GM18873 (cell line): Measurements from ENCODE around the gene SELENOV.

Source experiments
- ATAC-seq: cut with Tn5 transposase; IDR thresholded peaks from one replicate; pipeline ENCODE4 v1.9.1; 2021; ENCODE audit warnings: mild to moderate bottlenecking, moderate library complexity, moderate number of reproducible peaks; ENCODE audit not compliant: unreplicated experiment, low FRiP score

SELENOV gene

DNA sequence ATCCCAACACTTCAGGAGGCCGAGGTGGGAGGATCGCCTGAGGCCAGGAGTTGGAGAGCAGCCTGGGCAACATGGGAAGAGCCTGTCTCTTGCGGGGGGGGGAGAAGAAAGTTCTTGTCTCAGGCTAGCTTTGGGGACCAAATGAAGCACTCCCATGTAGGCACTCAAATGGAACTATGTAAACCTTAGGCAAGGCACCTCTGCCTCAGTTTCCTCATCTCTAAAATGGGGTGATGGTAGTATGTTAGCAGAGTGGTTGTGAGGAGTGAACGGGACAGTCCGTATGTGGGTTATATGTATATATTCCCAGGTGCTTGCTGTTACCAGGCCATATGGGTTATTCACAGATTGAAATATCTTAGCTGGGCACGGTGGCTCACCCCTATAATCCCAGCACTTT is 22.7 kb upstream of the SELENOV start:
- no peak for ATAC-seq

DNA sequence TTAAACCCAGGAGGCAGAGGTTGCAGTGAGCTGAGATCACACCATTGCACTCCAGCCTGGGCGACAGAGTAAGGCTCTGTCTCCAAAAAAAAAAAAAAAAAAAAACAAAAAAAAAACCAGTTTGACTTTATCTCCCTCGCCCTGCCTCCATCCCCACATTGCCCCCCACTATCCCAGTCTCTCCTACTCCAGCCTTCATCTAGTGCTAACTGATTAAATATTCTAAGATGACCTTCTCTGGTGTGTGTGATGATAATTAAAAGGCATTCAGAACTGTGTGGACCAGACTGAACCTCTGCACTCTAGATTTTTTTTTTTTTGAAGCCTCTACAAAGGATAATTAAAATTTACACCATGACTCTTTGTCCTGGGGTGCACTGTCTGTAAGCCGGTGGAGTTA is 22.2 kb upstream of the SELENOV start:
- ATAC-seq, result no peak

DNA sequence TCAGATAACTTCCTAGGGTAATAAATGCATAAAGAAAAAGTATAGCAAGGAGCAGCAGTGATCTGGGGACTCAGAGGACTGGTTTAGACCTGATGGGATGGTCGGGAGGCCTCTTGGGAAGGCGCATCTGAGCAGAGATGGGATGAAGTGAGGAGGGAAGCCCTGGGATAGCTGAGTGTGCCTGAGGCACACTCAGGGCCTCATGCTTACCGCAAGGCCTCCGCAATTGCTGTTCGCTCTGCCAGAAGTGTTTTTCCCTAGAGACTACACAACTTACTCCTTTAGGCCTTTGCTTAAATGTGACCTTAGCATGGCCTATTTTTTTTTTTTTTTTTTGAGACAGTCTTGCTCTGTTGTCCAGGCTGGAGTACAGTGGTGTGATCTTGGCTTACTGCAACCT is 20.3 kb upstream of the SELENOV start:
- no peak for ATAC-seq

DNA sequence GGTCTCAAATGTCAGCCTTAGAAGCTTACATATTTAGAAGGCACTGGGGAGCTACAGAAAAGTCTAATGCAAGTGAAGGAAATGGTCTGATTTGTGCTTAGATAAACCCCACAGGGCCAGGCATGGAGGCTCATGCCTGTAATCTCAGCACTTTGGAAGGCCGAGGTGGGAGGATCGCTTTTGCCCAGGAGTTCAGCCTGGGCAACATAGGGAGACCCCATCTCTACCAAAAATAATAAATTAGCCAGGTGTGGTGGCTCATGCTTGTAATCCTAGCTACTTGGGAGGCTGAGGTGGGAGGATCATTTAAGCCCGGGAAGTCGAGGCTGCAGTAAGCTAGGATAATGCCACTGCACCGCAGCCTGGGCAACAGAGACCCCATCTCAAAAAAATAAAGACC is 18.9 kb upstream of the SELENOV start:
- no peak for ATAC-seq

DNA sequence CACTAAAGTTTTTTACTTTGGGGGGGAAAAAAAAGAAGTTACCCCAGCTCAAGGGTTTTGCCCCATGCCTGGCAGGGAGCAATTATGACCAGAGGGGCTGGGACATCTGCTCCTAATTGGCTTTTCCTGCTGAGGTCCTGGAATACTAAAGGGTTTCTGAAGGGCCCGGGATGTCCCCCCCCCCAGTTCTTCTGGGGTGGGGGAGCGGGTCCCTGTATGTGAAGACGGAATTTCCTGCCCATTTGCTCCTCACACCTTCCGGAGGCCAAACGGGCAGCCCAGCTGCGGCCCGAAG is 17.3 kb upstream of the SELENOV start:
- ATAC-seq, result no peak

DNA sequence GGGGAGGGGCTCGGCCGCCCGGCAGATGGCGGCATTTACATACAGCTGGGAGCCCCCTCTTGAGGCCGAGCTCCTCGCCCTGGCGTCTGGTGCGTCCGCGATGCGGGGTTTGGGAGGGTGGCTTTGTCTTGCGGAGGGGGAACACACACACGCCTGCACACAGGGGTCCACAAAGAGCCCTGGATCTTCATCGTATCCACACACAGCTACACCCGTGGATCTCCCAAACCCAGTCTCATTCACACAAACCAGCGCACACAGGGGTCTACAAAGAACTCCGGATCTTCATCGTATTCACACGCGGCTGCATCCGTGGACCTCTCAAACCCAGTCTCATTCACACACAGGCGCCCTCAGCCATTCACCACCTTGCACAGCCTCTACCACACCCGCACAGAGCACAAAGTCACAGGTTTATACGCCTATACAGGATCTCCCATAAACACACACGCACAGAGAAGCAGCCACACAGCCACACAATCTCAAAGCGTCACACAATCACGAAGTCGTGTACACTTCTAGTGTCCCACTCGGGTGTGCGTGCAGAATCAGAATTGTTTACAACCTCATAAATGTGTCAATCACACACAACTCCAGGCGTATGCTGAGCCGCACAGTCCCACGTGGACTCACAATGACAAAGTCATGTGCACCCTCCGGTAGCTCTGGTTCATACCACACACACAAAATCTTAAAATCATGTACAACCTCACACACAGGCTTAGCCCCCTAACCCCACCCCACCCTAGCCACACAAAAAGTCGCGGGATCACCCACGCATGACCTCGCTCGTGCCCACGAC is 16.7 kb upstream of the SELENOV start:
- no peak for ATAC-seq

DNA sequence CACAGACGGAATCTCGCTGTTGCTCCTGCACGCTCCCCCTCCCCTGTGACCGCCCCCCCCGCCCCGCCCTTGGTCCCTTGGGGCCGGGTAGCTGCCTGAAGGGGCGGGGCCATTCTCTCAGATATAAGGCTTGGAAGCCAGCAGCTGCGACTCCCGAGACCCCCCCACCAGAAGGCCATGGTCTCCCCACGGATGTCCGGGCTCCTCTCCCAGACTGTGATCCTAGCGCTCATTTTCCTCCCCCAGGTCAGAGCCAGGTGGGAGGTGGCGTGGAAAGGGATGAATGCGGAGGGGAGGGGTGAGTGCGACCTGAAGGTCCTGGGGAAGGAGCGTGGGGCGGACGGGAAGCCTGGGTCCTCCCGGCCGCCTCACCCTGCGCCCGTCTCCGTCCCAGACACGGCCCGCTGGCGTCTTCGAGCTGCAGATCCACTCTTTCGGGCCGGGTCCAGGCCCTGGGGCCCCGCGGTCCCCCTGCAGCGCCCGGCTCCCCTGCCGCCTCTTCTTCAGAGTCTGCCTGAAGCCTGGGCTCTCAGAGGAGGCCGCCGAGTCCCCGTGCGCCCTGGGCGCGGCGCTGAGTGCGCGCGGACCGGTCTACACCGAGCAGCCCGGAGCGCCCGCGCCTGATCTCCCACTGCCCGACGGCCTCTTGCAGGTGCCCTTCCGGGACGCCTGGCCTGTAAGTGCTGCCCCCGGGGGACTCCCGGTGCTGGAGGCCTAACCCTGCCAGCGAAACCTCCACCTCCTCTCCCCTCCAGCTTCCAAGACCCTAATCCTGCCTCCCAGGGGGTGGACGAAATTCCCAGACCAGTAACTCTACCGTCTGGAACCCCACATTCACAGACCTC is 15.9 kb upstream of the SELENOV start, which contains the start of gene DLL3:
Gene DLL3 (plus strand): TSS at position 150 of the 845 bp plus-strand sequence. CDS start 28 bp downstream, at position 178.
- no peak for ATAC-seq

DNA sequence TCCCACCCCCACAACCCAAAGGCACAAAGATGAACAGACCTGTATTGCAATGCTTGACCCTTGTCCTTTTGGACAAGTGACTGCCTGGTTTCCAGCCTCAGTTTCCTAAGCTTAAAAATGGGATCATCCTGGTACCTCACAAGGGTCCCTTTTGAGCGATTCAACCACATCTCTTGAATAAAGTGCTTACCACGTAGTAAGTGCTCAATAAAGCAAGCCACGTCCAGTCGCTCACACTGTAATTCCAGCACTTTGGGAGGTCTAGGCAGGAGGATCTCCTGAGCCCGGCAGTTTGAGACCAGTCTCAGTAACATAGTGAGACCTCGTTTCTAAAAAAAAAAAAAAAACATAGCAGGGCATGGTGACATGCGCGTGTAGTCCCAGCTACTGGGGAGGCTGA is 15.0 kb upstream of the SELENOV start:
- ATAC-seq, result no peak

DNA sequence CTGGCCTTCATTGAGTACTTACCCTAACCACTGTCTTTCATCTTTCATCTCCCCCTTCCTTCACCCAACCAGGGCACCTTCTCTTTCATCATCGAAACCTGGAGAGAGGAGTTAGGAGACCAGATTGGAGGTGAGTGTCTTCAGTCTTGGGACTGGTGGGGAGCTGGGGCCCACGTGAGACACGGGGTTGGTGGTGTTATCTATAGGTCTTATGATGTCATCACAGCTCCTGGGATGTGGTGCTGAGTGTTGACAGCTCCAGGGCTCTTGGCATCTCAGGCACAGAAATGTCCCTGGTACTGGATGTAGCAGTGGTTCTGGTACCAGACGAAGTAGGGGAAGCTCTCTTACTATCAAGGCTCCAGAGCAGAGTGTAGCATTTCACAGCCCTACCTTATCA is 14.4 kb upstream of the SELENOV start:
- no peak for ATAC-seq

DNA sequence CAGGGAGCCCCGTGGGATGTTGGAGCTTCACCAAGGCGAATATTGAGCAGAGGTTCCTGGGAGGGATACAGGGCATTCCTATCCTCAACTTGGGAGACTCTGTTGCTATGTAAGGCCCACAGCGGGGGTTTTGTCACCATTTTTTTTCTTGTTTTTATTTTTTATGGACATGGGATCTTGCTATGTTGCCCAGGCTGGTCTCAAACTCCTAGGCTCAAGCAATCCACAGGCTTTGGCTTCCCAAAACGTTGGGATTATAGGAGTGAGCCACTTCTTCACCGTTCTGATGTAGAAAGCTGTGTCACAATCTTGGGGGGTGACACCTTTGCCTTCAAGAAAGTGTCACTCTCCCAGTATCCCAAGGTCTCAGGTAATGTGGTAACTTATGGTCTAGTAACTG is 13.6 kb upstream of the SELENOV start:
- no peak for ATAC-seq

DNA sequence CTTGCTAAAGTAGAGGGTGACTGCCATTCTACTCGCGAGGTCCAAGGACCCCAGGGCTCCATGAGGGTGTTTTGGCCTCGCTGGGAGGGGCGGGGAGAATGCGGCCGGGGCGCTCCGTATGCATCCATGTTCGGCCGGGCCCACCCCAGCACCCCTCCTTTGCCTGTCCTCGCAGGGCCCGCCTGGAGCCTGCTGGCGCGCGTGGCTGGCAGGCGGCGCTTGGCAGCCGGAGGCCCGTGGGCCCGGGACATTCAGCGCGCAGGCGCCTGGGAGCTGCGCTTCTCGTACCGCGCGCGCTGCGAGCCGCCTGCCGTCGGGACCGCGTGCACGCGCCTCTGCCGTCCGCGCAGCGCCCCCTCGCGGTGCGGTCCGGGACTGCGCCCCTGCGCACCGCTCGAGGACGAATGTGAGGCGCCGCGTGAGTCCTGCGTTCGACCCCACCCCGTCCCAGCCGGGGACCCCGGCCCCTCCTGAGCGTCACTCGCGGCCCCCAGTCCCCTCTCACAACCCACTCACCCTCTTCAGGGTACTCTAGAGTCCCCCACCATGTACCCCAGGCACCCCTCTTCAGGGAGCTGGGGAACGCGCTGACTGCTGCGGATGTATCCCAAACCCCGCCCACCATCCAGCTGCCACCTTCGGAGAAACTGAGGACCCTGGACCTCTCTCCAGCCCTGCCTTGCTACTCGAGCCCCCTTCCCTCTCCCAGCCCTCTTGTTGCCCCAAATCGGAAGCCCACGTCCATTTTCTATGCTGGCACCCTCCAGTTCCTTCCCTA is 12.1 kb upstream of the SELENOV start:
- no peak for ATAC-seq

DNA sequence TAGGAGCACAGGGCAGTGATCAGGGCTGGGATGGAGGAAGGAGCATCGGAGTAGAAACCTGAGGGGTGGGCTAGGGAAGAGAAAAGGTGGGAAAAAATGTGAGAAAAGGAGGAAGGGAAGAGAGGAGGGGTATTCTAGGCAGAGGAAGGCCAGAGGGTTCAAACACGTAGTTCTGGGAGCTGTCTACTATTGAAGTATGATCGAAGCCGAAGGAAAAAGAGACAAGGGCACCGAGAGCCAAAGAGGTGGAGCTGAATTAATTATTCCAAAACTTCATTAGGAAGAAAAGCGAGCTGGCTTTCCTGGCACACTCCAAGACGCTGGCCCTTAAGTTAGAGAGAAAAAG is 8.4 kb upstream of the SELENOV start:
- no peak for ATAC-seq

DNA sequence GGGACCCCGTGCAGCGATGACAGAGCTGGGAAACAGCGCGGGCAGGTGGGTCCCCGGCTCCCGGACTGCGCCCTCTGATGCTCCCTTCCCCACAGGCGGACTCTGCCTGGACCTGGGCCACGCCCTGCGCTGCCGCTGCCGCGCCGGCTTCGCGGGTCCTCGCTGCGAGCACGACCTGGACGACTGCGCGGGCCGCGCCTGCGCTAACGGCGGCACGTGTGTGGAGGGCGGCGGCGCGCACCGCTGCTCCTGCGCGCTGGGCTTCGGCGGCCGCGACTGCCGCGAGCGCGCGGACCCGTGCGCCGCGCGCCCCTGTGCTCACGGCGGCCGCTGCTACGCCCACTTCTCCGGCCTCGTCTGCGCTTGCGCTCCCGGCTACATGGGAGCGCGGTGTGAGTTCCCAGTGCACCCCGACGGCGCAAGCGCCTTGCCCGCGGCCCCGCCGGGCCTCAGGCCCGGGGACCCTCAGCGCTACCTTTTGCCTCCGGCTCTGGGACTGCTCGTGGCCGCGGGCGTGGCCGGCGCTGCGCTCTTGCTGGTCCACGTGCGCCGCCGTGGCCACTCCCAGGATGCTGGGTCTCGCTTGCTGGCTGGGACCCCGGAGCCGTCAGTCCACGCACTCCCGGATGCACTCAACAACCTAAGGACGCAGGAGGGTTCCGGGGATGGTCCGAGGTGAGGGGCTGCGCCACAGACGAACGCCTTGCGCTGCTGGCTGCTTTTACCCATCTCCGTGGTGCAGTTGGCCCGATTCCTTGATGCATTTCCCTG is 7.8 kb upstream of the SELENOV start:
- no peak for ATAC-seq

DNA sequence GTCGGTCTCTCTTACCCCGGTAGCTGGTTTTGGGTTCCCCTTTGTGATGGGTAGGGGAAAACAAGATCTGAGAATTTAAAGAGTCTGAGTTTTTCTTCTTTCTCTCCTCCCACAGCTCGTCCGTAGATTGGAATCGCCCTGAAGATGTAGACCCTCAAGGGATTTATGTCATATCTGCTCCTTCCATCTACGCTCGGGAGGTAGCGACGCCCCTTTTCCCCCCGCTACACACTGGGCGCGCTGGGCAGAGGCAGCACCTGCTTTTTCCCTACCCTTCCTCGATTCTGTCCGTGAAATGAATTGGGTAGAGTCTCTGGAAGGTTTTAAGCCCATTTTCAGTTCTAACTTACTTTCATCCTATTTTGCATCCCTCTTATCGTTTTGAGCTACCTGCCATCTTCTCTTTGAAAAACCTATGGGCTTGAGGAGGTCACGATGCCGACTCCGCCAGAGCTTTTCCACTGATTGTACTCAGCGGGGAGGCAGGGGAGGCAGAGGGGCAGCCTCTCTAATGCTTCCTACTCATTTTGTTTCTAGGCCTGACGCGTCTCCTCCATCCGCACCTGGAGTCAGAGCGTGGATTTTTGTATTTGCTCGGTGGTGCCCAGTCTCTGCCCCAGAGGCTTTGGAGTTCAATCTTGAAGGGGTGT is 7.1 kb upstream of the SELENOV start:
- ATAC-seq, result no peak

DNA sequence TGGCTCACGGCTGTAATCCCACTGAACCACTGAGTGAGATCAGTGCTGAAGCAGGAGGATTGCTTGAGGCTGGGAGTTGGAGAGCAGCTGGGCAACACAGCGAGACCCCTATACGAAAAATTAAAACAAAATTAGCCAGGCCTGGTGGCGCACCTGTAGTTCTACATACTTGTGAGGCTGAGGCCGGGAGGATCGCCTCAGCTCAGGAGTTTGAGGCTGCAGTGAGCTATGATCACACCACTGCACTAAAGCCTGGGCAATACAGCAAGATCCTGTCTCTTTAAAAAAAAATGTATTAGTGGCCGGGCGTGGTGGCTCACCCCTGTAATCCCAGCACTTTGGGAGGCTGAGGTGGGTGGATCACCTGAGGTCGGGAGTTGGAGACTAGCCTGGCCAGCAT is 6.3 kb upstream of the SELENOV start:
- no peak for ATAC-seq

DNA sequence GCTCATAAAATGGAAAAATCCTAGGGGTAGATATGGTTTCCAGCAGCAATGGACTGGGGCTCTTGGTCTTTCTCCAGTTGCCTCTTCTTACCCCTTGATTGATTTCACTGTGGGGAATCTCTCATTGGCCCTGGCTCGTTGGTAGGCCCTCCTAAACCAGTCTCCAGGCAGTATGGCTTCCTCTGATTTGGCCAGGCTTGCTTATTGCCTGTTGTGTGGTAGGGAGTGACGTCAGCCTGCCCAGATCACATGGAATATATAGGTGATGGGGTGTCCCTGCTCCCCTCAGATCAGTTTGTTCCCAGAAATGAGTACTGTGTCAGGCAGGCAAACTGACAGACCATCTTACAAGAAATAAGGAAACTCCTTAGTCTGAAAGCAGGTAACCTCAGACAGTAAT is 5.7 kb upstream of the SELENOV start:
- ATAC-seq, result no peak

DNA sequence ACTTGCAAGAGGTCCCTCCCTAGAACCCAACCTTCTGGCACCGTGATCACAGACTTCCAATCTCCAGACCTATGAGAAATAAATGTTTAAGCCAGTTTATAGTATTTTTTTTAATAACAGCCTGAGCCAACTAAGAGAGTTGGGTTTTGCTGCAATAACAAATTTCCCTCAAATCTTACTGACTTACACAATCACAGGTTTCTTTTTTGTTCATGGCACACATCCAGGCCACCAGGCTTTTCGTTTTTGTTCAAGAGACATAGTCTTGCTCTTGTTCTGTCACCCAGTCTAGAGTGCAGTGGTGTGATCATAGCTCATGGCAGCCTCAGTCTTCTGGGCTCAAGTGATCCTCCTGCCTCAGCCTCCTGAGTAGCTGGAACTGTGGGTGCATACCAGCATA is 2.0 kb upstream of the SELENOV start:
- no peak for ATAC-seq

DNA sequence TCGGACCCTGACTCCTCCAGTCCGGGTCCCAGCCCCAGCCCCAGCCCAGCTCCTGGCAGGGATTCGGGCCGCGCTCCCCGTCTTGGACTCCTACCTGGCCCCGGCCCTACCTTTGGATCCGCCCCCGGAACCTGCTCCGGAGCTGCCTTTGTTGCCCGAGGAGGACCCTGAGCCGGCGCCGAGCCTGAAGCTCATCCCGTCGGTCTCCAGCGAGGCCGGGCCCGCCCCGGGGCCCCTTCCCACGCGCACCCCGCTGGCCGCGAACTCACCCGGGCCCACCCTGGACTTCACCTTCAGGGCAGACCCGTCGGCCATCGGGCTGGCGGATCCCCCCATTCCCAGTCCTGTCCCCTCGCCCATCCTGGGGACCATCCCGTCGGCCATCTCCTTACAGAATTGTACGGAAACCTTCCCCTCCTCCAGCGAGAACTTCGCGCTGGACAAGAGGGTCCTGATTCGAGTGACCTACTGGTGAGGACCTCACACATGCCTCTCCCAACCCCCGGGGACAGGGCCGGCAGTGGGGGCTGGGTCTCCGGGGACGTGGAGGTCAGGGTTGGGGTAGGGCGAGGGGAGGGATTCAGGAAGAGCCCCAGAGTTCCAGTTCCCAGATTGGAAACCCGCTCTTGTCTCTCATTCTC is 732 bp downstream of the SELENOV start:
- ATAC-seq, result no peak

DNA sequence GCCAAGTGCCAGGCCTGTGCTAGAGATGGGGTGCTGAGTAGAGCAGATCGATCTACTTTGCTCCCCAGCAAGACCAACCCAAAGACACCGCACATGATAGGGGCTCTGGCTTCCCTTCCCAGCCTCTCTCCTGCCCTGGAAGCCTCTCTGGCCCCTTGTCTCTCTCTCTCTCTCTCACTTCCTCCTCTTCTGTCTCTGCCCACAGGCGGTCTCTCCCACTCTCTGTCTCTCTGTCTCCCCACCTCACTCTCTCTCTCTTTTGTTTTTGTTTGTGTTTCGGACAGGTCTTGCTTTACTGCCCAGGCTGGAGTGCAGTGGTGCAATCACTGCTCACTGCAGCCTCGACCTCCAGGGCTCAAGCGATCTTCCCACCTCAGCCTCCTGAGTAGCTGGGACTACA is 1.3 kb downstream of the SELENOV start:
- no peak for ATAC-seq

DNA sequence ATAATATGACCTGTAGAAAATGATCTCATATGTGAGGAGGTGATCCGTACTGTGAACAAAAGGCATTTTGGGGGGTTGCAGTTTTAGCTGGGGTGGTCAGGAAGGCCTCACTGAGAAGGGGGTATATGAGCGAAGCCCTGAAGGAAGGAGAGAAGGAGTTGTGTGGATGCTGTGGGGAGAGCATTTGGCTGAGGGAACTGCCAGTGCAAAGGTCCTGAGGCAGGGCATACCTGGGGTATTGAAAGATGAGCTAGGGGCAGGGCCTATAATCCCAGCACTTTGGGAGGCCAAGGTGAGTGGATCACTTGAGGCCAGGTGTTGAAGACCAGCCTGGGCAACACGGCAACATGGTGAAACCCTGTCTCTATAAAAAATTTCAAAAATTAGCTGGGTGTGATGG is 2.5 kb downstream of the SELENOV start:
- no peak for ATAC-seq
